Measurements from ENCODE around the gene CEP112.

The CEP112 gene

DNA sequence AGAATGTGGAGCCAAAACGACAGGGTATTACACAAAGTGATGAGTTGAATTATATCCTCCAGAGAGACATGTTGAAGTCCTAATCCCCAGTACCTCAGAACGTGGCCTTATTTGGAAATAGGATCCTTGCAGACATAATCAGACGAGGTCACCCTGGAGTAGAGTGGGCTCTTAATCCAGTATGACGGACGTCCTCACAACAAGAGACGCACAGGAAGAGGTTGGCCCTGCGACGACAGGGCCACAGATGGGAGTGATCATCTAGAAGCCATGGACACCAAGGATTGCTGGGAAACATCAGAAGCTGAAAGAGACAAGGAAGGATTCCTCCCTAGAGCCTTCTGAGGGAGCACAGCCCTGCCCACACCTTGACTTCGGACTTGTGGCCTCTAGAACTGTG lies 488.0 kb downstream of the CEP112 start:
- no peak for DNase-seq (ENCODE audit: low read depth)
- no peak for TF ChIP-seq CTCF (IDR thresholded peaks at IDR 0.05; ENCODE audit: low read depth, low read length, missing control alignments)
- H3K4me3 ChIP-seq (ENCODE audit: low read depth, low read length) = no peak overlapping the region
- in situ Hi-C loops (cut with HindIII; ENCODE audit: low sequenced_read_pairs) = no loop called here

GRCh38 chr17:65699459-65699858 lies 492.5 kb downstream of the CEP112 start:
- no peak overlapping the region for H3K4me3 ChIP-seq (ENCODE audit: low read depth, low read length)
- no peak for TF ChIP-seq CTCF (IDR thresholded peaks at IDR 0.05; ENCODE audit: low read depth, low read length, missing control alignments)
- in situ Hi-C loops (cut with HindIII; ENCODE audit: low sequenced_read_pairs) = no loop called here
- no peak for DNase-seq (ENCODE audit: low read depth)

DNA sequence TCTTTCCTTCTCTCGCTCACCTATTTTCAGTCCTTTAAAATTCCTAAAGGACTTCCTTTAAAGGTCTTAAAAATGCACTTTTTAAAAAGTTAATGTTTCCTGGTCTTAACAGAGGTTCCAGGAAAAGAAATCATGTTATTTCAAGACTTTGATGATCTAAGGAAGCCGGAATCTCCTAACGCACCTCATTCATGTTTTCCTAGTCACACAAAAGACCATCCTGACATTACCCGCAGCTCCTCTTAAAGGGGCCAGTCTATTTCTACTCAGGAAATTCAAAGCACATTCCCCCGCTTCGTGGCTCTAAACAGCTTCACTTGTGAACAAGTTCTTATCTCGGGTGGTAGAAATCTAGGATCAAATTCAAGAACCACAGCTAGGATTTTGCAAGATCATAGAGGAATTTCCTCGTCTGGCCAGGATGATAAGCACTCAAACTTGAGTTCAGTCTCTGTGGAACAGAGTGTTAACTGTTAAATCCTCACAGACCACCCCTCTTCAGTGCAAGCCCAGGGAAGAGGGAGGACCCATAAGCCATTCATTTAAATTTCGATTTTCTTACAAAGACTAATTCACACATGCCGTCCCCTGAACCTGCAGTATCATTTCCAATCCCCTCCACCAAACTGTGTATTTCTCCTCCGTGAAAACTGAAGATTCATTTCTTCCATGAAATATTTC lies 493.4 kb downstream of the CEP112 start:
- TF ChIP-seq CTCF (IDR thresholded peaks at IDR 0.05; ENCODE audit: low read depth, low read length, missing control alignments) = no peak
- no peak overlapping the region for H3K4me3 ChIP-seq (ENCODE audit: low read depth, low read length)
- in situ Hi-C loops (cut with HindIII; ENCODE audit: low sequenced_read_pairs) = no loop called here
- peak; percentile 59 for DNase-seq (ENCODE audit: low read depth)

DNA sequence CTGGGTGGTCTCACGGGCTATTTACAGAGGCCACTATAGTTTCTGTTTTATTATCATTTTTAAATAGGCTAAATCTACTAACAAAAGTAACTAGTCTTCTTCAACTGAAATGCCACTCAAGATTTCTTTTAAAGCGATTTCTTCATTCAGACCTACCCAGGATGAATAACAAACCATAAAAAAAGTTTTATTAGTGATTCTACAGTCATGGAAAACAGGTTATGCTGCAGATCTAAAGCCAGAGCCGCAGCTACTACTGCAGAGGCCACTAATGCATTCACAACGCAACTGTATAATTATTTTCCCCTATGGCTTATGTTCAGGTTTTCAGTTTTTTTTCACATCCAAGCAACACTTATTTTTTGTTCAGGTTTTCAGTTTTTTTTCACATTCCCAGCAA lies 494.3 kb downstream of the CEP112 start:
- DNase-seq (ENCODE audit: low read depth) = no peak
- in situ Hi-C loops (cut with HindIII; ENCODE audit: low sequenced_read_pairs) = no loop called here
- no peak for TF ChIP-seq CTCF (IDR thresholded peaks at IDR 0.05; ENCODE audit: low read depth, low read length, missing control alignments)
- H3K4me3 ChIP-seq (ENCODE audit: low read depth, low read length) = no peak overlapping the region

DNA sequence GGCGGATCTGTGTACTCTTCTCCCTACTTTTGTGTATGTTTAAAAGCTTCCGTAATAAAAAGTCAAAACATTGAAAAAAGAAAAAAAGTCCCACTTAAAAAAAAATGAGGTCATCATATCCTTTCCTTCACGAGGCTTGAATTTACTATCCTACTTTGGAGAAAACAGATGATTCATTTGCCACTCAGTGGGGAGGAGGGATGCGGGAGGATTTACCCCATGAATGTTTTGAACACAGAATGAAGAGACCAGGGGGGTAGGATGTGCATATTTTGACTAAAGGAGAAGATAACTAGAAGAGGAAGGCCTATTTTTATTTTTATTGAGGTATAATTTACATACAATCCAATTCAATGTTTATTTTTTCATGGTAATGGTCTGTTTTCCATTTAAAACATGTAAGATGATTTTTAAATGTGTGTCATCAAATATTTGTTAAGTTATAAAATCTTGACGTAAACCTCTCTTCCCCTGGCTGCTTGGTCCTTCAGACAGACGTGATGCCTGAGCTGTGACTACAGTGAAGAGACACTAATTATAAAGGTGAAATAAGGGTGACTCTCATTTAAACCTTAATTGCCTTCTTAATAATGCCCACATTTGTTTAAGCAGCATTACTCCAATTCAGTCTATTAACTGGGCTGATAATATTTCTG lies 495.1 kb downstream of the CEP112 start:
- in situ Hi-C loops (cut with HindIII; ENCODE audit: low sequenced_read_pairs) = no loop called here
- no peak for TF ChIP-seq CTCF (IDR thresholded peaks at IDR 0.05; ENCODE audit: low read depth, low read length, missing control alignments)
- DNase-seq (ENCODE audit: low read depth) = peak; percentile 19
- no peak overlapping the region for H3K4me3 ChIP-seq (ENCODE audit: low read depth, low read length)

GRCh38 chr17:65694601-65695000 lies 497.3 kb downstream of the CEP112 start:
- no peak overlapping the region for H3K4me3 ChIP-seq (ENCODE audit: low read depth, low read length)
- in situ Hi-C loops (cut with HindIII; ENCODE audit: low sequenced_read_pairs) = no loop called here
- DNase-seq (ENCODE audit: low read depth) = no peak
- no peak for TF ChIP-seq CTCF (IDR thresholded peaks at IDR 0.05; ENCODE audit: low read depth, low read length, missing control alignments)

All from astrocyte of the cerebellum (primary cell).